IPS DF 19.7 (cell line): Measurements from ENCODE around the gene EPHB2.
A peak's percentile ranks its signal among the peaks of the same experiment; 100 is the strongest.
"Not testable (repeated sequence)": the region's sequence is repeated elsewhere in the genome, so short reads cannot be mapped to it uniquely, and the experiment has no call there.

ENCODE experiments used
- DNase-seq: peaks from one replicate; pipeline ENCODE4 v3.0.0-alpha.2; 2013; ENCODE audit warnings: low read depth, low spot score

The EPHB2 gene

DNA sequence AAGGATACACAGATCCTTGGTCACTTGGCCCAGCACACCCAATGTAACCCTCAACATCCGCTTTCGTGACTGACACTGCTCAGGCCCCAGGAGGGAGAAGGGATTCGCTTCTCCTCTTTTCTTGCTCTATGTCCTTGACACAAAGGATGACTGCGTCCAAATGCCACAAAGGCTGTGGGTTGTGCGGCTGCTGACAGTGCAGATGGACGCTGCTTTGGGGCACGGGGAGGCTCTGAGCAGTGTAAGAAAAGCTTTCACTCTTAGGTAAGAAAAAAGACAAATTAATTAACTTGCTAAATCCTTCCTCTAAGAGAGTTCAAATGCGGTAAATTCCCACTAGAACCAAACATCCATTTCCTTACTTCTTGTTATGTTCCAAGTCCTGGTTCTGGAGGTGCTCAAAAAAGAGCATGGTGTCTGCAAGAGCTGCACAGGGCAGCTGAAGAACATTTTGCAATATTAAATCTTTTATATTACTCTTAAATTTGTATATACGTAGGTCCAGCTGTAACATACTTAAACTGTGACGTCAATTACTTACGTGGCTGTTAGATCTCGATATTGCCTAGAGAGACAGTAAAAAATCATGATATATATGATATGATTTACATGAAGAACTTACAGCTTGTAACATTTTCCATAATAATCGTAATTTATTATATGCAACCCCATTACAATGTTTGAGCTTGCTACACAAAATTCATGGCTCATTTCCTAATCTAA lies 19.4 kb upstream of the EPHB2 start:
- no peak for DNase-seq

DNA sequence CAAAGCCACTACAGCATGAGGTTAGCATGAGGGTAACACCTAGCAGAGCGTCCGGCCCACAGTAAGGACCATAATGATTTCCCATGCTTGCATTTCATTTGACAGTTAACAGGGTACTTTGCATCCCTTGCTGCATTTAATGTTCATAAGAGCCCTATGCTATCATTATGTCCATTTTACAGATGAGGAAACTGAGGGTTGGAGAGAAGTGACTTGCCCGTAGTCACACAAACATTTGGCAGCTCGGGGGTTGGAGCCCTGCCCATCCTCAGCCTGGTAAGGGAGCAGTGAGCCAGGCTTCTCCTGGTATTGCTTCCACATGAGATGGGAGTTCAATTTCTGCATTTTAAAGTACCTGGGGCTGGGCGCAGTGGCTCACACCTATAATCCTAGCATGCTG lies 16.5 kb upstream of the EPHB2 start:
- no peak for DNase-seq

DNA sequence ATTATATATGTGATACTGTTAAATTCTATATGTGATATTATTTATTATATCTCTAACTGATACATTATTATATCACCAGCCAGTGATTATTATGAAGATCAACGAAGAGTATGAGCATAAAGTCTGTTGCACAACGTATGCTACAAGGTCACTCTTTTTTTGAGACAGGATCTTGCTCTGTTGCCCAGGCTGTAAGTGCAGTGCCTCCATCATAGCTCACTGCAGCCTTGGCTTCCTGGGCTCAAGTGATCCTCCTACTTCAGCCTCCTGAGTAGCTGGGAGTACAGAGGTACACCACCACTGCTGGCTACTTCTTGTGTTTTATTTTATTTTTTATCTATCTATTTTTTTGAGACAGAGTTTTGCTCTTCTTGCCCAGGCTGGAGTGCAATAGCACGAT lies 14.0 kb upstream of the EPHB2 start:
- no peak for DNase-seq

DNA sequence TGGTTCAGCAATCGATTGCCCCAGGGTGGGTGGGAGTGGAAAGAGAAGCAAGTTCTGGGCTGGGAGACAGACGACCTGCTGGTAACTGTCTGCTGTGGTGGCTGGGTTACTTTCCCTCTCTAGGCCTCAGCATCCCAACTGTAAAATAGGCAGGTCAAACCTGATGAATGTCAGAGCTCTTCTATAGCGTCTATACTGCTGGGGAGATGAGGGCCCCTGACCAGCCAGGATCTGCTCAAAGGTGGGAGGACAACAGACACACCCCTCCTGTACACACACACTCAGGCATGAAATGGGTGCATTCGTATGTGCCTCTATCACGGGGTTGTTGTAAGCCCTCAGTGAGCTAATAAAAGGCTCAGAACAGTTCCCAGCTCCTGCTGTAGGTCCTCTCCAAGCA lies 12.7 kb upstream of the EPHB2 start:
- DNase-seq, result no peak

DNA sequence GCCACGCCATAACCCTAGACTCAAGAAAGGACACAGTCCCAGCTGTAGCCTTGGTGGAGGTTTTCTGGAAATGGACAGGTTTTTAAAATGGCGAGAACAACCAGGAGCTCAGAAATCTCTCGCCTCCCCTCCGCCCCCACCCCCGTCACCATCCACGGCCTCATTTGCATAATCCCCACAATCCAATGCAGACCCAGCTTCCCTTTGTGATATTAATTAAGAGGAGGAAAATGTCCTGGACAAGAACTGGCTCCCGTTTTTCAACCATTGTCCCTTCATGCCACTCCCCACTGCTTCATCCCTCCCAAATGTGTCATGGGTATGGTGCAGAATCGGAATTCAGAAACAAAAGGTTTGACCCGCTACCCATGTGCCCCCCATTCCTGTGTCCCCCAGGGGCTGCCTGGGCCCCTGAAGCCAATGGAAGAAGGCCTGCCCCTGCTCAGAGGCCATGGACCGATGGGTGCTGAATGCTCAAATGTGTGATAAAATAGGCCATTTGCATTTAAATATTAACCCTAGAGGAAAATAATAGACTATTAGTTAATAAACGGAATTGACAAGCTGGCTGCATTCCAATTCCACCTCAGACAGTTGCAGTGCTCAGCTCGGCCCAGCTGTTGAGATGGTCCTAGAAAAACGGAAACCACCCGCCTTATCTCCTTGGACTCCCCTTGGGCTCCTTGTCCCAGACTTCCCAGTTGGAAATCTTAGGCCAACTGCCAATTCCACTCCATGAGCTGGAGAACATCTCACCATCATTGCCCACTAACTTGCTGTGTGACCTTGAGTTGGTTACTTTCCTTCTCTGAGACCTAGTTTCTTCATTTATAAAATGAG lies 10.7 kb upstream of the EPHB2 start:
- DNase-seq, result no peak

DNA sequence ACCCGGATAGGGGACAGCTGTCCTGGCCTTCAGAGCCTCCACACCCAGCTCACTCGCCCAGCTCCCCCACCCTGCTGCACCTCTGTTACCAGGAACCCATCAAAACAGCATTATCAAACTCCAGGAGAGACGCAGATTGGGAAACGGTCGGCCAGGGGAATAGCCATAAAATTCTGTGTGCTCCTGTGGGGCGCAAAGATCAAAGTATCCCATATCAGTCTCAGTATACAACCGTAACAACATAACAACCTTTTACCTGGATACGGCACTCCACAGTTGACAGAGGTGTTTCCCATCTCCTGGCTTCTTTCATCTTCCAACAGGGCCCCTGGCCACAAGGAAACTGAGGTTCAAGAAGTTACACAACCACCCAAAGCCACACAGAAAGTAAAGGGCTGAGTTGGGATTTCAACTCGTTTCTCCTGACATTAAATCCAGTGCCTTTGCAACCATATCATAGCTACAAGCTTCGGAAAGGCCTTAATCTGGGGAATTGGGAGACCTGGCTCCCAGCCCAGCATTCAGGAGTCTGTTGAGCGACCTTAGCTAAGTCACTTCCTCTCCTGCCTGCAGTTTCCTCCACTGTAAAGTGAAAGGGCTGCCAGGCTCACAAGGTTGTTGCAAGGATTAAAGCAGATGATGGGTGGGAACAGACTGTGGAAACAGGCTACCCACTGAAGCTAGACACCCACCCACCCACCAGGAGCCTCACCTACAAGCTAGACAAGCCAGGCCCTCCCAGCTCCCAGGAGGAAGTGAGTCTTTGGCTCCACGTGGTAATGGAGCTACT lies 8.1 kb upstream of the EPHB2 start:
- DNase-seq, result no peak

DNA sequence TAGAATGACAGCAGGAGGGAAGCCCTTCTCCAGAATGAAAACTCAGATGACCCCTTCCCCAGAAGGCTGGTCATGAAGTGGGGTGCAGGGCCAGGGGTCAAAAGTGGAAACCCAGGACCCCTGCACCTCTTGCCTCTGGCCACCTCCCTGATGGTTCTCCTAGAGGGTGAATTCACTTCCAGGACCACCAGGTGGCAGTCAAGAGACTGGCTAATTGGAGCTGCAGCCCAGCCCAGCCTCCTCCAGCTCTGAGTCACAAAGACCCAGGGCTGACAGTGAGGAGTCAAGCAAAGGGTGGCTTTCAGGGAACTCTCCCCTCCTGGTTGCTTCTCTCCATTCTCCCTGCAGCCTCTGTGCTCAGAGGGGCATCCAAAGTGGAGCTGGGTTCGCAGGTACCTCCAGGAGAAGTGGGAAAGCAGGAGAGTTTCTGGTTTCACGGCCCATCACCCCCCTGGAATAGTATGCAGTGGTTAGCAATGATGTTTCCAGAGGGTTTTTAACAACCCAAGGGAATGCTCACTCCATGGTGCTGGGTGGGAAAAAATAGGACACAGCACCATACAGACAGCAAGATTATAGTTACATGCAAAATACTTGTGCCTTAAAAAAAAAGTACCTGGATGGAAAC lies 6.1 kb upstream of the EPHB2 start:
- DNase-seq, result peak; percentile 40

DNA sequence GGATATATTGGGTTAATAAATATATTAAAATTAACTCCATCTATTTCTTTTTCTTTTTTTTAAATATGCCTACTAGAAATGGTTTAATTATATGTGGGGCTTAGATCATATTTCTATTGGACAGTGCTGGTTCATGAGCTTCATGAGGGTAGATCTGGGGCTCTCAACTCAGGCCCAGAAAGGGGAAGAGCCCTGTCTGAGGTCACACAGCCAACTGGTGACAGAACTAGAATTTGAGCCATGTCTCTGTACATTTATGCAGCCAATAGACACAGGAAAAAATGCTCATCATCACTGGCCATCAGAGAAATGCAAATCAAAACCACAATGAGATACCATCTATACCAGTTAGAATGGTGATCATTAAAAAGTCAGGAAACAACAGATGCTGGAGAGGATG lies 5.1 kb upstream of the EPHB2 start:
- DNase-seq, result no peak

DNA sequence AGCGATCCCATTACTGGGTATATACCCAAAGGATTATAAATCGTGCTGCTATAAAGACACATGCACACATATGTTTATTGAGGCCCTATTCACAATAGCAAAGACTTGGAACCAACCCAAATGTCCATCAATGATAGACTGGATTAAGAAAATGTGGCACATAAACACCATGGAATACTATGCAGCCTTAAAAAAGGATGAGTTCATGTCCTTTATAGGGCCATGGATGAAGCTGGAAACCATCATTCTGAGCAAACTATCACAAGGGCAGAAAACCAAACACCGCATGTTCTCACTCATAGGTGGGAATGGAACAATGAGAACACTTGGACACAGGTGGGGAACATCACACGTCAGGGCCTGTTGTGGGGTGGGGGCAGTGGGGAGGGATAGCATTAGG lies 4.5 kb upstream of the EPHB2 start:
- not testable (repeated sequence) for DNase-seq

DNA sequence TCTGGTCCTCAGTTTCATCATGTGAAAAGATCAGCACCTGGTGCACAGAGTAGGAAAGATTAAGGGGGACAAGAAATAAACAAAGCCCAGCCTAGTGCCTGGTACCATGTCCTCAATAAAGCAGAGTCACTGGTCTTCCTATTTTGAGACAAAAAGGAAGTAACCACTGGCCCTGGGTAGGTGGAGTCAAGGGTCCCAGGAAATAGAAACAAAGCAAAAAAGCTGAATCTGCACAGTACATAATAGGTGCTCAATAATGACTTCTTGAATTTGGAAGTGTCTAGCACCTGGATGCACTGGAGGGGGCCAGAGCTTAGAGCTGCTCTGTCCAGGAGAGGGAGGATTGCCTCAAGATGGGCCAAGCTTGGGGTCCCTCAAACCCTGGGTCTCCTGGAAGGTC lies 1.9 kb upstream of the EPHB2 start:
- no peak for DNase-seq

DNA sequence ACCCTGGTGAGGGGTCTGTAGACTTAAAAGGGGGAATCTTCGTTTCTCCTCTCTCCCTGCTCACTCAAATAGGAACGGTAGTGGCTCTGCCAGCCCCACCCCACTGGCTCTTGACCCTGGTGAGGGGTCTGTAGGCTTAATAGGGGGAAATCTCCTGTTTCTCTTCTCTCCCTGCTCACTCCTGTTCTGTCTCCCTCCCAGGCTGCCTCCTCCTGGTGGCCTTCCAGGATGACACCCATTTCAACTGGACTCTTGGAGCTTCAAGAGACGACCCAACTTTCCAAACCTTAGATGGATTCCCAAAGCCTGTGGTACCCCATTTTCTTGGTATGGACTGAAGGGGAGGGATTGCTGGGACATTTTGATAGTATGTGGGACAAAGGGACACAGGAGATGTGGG lies 1.4 kb upstream of the EPHB2 start:
- no peak for DNase-seq

DNA sequence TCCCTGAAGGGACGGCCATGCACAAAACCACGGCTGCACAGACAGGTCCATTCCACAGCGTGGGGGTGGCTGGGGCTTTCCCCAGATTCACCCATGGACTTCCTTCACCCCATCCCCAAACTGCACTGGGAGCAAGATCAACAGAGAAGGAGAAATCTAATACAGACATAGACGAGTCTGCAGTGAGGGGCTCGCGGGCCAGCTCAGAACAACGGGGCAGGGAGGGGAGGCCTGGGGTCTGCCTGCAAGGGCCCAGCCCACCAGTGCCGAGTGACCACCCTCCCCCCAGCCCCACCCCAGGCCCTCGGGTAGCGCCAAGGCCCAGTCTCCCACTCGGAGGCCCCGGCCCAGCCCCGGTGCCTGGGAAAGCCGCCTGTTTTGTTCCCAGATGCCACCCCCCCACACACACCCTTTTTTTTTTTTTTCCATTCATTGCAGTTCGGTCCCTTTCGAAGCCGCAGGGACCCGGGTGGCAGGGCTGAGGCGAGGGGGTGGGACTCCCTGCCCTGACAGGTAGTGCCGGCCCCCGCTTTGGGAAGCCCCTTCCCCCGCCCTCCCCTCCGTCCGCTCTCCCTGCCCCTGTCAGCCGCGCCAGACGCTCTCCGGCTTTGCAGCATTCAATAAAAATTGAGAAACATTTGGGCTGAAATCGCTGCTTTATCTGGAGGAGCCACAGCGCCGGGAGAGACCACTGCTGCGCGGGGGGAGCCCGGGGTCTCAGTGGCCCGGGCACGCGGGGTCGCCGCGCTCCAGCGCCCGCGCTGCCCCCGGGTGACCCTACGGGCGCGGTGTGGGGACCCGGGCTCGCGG lies 543 bp upstream of the EPHB2 start:
- DNase-seq, result no peak

DNA sequence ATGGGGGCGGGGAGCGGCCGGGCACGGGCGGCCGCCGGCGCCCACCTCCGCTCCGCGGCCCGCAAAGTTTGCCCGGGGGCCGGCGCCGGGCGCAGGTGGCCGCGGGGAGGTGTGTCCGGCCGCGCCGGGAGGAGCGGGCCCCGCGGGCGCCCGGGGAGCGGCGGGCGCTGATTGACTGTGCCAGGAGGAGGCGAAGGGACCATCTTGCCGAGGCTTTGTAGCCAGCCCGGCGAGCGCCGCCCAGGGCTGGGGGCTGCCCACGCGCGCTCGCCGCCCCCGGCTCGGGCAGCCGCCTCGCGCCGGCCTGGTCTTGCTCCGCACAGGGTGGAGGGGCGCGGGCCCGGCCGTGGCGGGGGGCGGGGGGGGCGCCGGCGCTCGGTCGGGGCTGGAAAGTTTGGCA lies 432 bp downstream of the EPHB2 start:
- no peak for DNase-seq

DNA sequence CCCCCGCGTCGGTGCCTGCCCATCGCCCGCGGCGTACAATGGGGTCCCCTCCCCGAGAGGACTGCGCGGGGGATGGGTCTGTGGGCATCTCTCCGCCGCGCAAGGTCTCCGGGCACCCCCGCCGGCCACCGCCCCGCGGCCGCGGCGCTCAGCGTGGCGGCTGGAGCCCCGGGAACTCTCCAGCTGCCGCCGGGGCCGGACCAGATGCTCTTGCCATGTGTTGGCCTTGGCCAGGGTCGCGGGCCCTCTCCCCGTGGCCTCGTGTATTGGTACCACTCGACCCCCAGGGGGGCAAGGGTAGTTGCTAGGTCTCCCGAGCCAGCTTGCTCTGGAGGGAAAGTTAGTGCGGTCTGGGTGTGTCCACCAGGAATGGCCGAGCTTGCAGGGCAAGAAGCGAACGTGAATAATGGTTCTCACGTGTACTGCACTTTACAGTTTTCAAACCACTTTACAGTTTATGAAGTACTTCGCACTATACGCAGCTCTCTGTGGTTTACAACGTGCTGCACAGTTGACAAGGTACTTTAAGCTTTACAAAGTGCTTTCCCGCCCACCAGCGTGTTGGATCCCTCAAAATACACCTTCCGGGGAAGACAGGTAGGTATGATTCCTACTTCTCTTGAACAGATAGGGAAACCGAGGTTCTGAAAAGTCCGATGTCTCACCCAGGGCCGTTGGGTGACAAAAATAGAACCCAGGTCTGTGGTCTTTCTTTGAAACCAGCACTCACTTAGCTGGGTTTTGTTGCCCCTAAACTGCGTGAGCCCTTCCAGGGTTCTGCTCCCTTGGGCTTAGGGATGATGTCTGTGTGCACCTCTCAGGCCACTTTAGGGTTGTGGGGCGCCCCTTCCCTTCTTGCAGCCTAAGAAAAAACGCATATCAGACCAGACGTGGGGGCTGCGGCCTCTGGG lies 1.2 kb downstream of the EPHB2 start:
- no peak for DNase-seq

DNA sequence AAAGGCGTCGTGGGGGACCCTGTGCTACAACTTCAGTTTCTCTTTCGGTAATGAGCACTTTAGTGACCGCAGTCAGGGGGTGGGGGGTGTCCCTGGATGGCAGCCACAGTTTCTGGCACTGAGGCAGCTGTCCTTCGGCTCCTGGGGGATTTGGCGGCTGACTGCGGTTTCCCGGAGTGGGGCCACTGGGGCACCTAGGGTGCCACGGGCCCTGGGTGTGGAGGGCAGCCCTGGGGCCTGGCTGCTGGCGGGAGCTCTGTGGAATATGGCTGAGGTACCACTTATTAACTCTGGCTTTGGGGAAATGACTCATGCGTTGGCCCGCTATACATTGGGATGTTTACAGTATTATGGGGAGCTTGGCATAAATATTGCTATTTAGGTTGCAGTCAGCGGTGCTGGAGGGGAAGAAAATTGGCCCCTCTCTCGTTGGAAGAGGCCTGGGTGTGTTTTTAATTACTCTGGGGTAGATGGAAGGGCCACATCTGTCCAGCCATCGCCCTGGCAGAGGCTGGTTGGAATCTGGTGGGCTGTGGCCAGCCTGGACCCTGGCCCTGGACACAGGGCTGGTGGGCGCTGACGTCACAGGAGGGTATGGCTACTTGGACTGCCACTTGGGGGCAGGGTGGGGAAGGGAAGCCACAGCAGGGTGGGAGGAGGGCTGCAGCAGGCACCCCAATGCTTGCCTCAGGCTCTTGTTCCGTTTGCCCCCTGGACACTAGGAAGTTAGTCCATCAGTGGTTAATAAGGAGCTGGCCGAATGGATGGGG lies 2.0 kb downstream of the EPHB2 start:
- DNase-seq, result no peak

DNA sequence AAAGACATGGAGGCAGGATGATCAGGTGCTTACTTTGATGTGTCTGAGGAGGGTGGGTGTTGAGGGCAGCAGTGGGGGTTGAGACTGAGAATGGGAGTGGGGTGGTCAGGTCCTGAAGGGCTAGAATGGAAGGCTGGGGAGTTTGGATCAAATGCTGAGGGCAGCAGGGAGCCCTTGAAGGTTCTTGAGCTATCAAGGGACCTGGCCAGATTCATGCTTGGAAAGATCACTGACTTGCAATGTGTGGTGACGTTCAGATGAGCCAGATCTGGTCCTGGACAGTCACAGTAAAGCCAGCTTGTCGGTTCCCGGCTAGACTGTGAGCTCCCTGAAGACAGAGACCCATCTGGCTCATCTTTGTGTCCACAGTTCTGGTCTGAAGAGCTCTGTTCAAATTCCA lies 3.8 kb downstream of the EPHB2 start:
- no peak for DNase-seq

DNA sequence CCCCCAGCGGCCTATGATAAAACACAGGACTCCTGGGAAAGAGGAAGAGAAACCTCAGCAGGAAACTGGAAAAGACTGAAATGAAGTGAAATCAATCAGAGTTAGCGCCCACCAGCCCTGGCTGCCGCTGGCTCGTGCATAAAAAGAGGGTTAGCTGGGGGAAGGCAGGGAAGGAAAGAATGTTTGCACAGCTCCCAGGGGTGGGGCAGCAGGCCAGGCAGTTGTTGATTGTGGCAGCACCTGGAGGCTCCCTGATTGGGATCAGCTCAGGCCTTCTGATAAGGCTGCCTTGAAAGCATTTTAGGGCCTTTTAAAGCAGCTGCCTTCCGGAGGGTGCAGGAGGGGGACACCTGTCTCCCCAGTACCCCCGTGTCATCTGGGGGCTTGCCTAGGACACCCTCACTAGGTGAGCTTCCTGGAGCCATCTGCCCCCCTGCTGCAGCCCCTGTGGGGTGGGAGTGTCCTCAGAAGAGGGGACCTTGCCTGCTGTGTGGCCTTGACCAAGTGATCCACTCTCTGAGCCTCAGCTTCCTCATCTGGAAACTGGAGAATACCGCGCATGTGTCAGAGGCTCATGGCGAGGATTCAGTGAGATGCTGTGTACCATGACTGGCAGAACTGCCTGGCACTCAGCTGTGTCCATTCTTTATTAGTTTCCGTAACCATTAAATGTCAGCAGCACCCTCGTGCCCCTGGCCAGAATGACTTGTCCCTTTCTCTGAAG lies 6.6 kb downstream of the EPHB2 start:
- no peak for DNase-seq

DNA sequence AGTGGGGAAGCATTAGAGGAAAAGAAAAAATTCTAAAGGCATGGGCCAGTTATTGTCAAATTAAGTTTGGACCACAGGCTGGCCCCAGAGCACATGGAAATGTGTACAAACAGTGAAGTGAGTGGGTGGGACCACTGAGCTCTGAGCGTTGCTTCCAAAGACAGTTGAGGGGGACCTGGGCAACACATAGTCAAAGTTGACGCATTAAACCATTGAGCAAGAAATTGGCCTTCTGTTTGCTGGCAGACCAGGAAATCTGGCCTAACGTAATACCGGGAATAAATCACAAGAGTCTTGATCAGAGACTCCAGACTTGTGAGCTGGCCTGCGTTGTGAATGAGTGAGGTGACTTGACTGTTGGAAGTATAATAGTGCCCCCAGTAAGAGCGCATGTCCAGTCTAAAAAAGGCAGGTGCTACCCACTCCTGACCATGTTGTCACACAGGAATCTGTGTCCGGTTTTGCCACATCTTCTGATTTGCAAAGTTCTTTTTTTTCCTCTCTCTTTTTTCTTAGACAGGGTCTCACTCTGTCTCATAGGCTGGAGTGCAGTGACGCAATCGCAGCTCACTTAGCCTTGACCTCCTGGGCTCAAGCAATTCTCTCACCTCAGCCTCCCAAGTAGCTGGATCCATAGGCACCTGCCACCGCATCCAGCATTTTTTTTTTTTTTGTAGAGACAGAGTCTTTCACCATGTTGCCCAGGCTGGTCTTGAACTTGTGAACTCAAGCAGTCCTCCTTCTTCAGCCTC lies 10.7 kb downstream of the EPHB2 start:
- no peak for DNase-seq
